PC-3 (cell line): ENCODE results near the gene STUB1.

ENCODE experiments used
- CTCF ChIP-seq: fragments of 300-600 bp; sonication (generic); conservative IDR thresholded peaks from 2 replicates; pipeline ENCODE4 v1.5.1; 2017; ENCODE audit warnings: antibody characterized with exemption, low read depth, mild to moderate bottlenecking, low read length
- EZH2phosphoT487 ChIP-seq: fragments of 300-600 bp; sonication (generic); IDR thresholded peaks from 2 replicates; pipeline ENCODE4 v1.6.1; 2018; ENCODE audit warnings: mild to moderate bottlenecking, antibody characterized with exemption, low read length, borderline replicate concordance

- no peak for TF ChIP-seq CTCF
- no peak for TF ChIP-seq EZH2phosphoT487
Observed at GRCh38 chr16:648781-649589, 31.2 kb upstream of the STUB1 start, which contains the start of gene WDR90.
